ENCODE measurements around the gene PSME3IP1. TPM values are rescaled to one million over a fixed set of nuclear protein-coding genes. Genes with fewer than 3 reads are reported as not detected.

The PSME3IP1 gene
- total RNA-seq, 5 donors from 2014 or later (not counting 1 experiment from before 2014, with no cell fraction given) = 132 to 145 (median 144) TPM

DNA sequence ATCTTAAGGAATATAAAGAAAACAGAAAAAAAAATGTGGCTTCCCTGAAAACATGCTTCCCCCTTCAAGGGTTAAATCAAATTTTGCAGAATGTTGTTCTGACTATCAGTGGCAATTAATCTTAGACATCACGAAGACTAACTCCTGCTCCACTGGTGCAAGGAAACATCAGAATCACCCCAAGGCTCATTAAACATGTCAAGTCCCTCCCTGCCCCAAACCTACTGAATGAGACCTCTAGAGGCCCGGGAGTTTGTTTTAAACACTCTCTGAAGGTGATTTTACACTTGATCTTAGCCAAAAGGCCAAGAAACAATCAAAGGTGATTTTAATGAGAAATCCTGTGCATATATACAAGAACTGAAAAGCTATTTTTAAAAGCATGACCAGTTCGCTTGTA lies 18.3 kb downstream of the PSME3IP1 start:
- Histone ChIP-seq H3K4me1 (ENCODE audit: control insufficient read depth in 1 of 2, extremely low read depth in 1 of 2, insufficient read depth in 2 of 2, low read length in 2 of 2) (no peaks in the 10 kb centered on the region), H3K9me3 (no peaks in the 10 kb centered on the region), H3K27ac (ENCODE audit: low read length) (no peak overlapping the region), H3K27me3 (replicated peaks in 1 of 2; ENCODE audit: control insufficient read depth in 2 of 2, extremely low read depth in 1 of 2, insufficient read depth in 2 of 2, low read length in 1 of 2) (no peaks in the 10 kb centered on the region), H3K4me3 (ENCODE audit: control insufficient read depth in 1 of 2, extremely low read depth in 1 of 2, low read length in 1 of 2) (no peak overlapping the region), H3K36me3 (ENCODE audit: control insufficient read depth in 2 of 2, extremely low read depth in 1 of 2, insufficient read depth in 1 of 2, low read length in 1 of 2) (peaks cover 11 to 68% of the 10 kb centered on the region in 2 donors)
- ATAC-seq (replicated peaks in 1 of 4) (no peak), DNase-seq (no peak)
- no peaks in the 10 kb centered on the region for H3K9me3 Mint-ChIP-seq
- H3K36me3 Mint-ChIP-seq = peaks cover 53% of the 10 kb centered on the region
- no CpG with 5 or more reads among the region's 3 CpGs for WGBS (ENCODE audit: insufficient coverage)
- peaks cover 12 to 13% (median 12%) of the 10 kb centered on the region in 3 donors for H3K4me1 Mint-ChIP-seq
- H3K4me3 Mint-ChIP-seq = no peak overlapping the region
- ChIA-PET POLR2A (interaction anchor here in 1 of 2 donors (0.7 kb wide), 1 partner anchor 860 kb away, joined by 3 read pairs; no protein-coding TSS in a partner anchor), CTCF (interaction anchor here in 1 of 2 donors (0.6 to 1.0 kb wide), 2 partner anchors 84 to 559 kb away, joined by 3 read pairs; partner anchors contain the start of gene MT2A)
- H3K27me3 Mint-ChIP-seq = no peaks in the 10 kb centered on the region
- peak overlapping the region in 1 of 2 donors; percentile 4 for H3K27ac Mint-ChIP-seq

GRCh38 chr16:57166951-57167350 lies 18.9 kb downstream of the PSME3IP1 start:
- H3K4me1 ChIP-seq (ENCODE audit: control insufficient read depth in 1 of 2, extremely low read depth in 1 of 2, insufficient read depth in 2 of 2, low read length in 2 of 2) = no peaks in the 10 kb centered on the region

GRCh38 chr16:57166451-57166850 lies 19.4 kb downstream of the PSME3IP1 start:
- DNase-seq (no peak), ATAC-seq (replicated peaks in 1 of 4) (no peak)
- Mint-ChIP-seq H3K27me3 (no peaks in the 10 kb centered on the region), H3K36me3 (peaks cover 45% of the 10 kb centered on the region), H3K27ac (no peak overlapping the region), H3K9me3 (no peaks in the 10 kb centered on the region), H3K4me1 (peaks cover 12 to 13% (median 12%) of the 10 kb centered on the region in 3 donors), H3K4me3 (no peak overlapping the region)
- Histone ChIP-seq H3K4me1 (ENCODE audit: control insufficient read depth in 1 of 2, extremely low read depth in 1 of 2, insufficient read depth in 2 of 2, low read length in 2 of 2) (no peaks in the 10 kb centered on the region), H3K36me3 (ENCODE audit: control insufficient read depth in 2 of 2, extremely low read depth in 1 of 2, insufficient read depth in 1 of 2, low read length in 1 of 2) (peaks cover 5 to 66% of the 10 kb centered on the region in 2 donors), H3K4me3 (ENCODE audit: control insufficient read depth in 1 of 2, extremely low read depth in 1 of 2, low read length in 1 of 2) (no peak overlapping the region), H3K27ac (ENCODE audit: low read length) (no peak overlapping the region), H3K27me3 (replicated peaks in 1 of 2; ENCODE audit: control insufficient read depth in 2 of 2, extremely low read depth in 1 of 2, insufficient read depth in 2 of 2, low read length in 1 of 2) (no peaks in the 10 kb centered on the region), H3K9me3 (no peaks in the 10 kb centered on the region)
- CTCF ChIA-PET = interaction anchor here in 1 of 2 donors (0.8 to 1.0 kb wide), 2 partner anchors 19 to 202 kb away, joined by 3 to 4 read pairs; partner anchors contain the start of genes PSME3IP1 and RSPRY1
- POLR2A ChIA-PET = no interaction called here

More at GRCh38 chr16:57166951-57167350, 18.9 kb downstream of the PSME3IP1 start:
- Histone ChIP-seq H3K36me3 (ENCODE audit: control insufficient read depth in 2 of 2, extremely low read depth in 1 of 2, insufficient read depth in 1 of 2, low read length in 1 of 2) (peaks cover 8 to 68% of the 10 kb centered on the region in 2 donors), H3K4me3 (ENCODE audit: control insufficient read depth in 1 of 2, extremely low read depth in 1 of 2, low read length in 1 of 2) (no peak overlapping the region), H3K27ac (ENCODE audit: low read length) (no peak overlapping the region), H3K27me3 (replicated peaks in 1 of 2; ENCODE audit: control insufficient read depth in 2 of 2, extremely low read depth in 1 of 2, insufficient read depth in 2 of 2, low read length in 1 of 2) (no peaks in the 10 kb centered on the region), H3K9me3 (no peaks in the 10 kb centered on the region)
- H3K27ac Mint-ChIP-seq = peak overlapping the region in 1 of 2 donors; percentile 4
- CTCF ChIA-PET = interaction anchor here in 1 of 2 donors (0.8 to 1.0 kb wide), 2 partner anchors 19 to 203 kb away, joined by 3 to 4 read pairs; partner anchors contain the start of genes PSME3IP1 and RSPRY1
- H3K4me1 Mint-ChIP-seq = peaks cover 12 to 13% (median 12%) of the 10 kb centered on the region in 3 donors
- WGBS (ENCODE audit: insufficient coverage) = 92% methylated on average over 4 of the region's 7 CpGs
- ATAC-seq (replicated peaks in 1 of 4) (no peak), DNase-seq (no peak)
- H3K27me3 Mint-ChIP-seq = no peaks in the 10 kb centered on the region
- POLR2A ChIA-PET = no interaction called here
- peaks cover 50% of the 10 kb centered on the region for H3K36me3 Mint-ChIP-seq
- H3K9me3 Mint-ChIP-seq = no peaks in the 10 kb centered on the region
- H3K4me3 Mint-ChIP-seq = no peak overlapping the region

DNA sequence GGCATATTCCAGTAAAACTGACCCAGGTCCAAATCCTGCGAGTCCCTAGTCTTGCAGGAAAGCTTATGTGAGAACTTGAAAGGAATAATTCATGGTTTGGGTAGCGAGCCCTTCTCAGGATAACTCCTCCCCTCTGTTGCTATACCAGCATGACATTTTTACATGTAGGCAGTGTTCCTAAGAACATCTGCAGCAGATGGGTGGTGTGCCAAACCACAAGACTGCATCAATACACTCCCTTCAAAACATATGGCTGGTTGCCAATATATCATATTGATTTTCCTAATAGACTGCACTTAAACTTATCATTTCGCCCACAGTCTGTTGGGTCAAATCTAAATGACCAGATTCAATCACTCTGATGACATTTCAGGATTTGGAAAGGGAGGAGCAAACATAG lies 19.9 kb downstream of the PSME3IP1 start:
- Histone ChIP-seq H3K4me3 (ENCODE audit: control insufficient read depth in 1 of 2, extremely low read depth in 1 of 2, low read length in 1 of 2) (no peak overlapping the region), H3K9me3 (no peaks in the 10 kb centered on the region), H3K36me3 (ENCODE audit: control insufficient read depth in 2 of 2, extremely low read depth in 1 of 2, insufficient read depth in 1 of 2, low read length in 1 of 2) (peaks cover 2 to 62% of the 10 kb centered on the region in 2 donors), H3K27me3 (replicated peaks in 1 of 2; ENCODE audit: control insufficient read depth in 2 of 2, extremely low read depth in 1 of 2, insufficient read depth in 2 of 2, low read length in 1 of 2) (no peaks in the 10 kb centered on the region), H3K4me1 (ENCODE audit: control insufficient read depth in 1 of 2, extremely low read depth in 1 of 2, insufficient read depth in 2 of 2, low read length in 2 of 2) (peaks cover 0 to under 1% of the 10 kb centered on the region in 2 experiments), H3K27ac (ENCODE audit: low read length) (no peak overlapping the region)
- no peaks in the 10 kb centered on the region for H3K27me3 Mint-ChIP-seq
- ChIA-PET CTCF (no interaction called here), POLR2A (no interaction called here)
- H3K9me3 Mint-ChIP-seq = no peaks in the 10 kb centered on the region
- H3K36me3 Mint-ChIP-seq = peaks cover 43% of the 10 kb centered on the region
- DNase-seq = no peak
- WGBS (ENCODE audit: insufficient coverage) = no CpG with 5 or more reads among the region's 3 CpGs
- peaks cover 12 to 13% (median 12%) of the 10 kb centered on the region in 3 donors for H3K4me1 Mint-ChIP-seq
- no peak for ATAC-seq (replicated peaks in 1 of 4)
- H3K27ac Mint-ChIP-seq = no peak overlapping the region
- no peak overlapping the region for H3K4me3 Mint-ChIP-seq

DNA sequence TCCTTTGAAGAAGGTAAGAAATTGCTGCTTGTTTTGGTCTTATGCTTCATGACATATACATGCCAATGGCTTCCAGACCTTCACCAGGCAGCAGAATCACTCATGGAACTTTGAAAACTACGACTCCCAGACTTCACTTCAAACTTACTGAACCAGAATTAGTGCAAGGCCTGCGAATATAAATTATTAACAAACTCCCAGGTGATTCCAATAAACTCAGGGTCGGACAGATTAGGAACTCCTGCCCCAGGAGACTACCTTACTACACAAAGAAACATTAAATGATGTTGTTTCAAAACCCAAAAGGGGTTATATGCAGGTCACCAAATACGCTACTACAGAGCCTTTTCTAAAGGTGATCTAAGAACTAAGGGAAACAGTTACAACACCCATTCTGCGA lies 20.4 kb downstream of the PSME3IP1 start:
- ChIA-PET CTCF (no interaction called here), POLR2A (interaction anchor here in 1 of 2 donors (0.6 kb wide), 1 partner anchor 12 kb away, joined by 4 read pairs; no protein-coding TSS in a partner anchor)
- H3K36me3 ChIP-seq (ENCODE audit: control insufficient read depth in 2 of 2, extremely low read depth in 1 of 2, insufficient read depth in 1 of 2, low read length in 1 of 2) = peaks cover under 1 to 63% of the 10 kb centered on the region in 2 donors
- DNase-seq (no peak), ATAC-seq (replicated peaks in 1 of 4) (no peak)
- Mint-ChIP-seq H3K27ac (no peak overlapping the region), H3K36me3 (peaks cover 43% of the 10 kb centered on the region), H3K9me3 (no peaks in the 10 kb centered on the region), H3K27me3 (no peaks in the 10 kb centered on the region), H3K4me3 (no peak overlapping the region), H3K4me1 (peaks cover 14 to 17% (median 15%) of the 10 kb centered on the region in 3 donors)
- WGBS (ENCODE audit: insufficient coverage) = 90% methylated on average over 3 of the region's 5 CpGs
- no peak overlapping the region for H3K27ac ChIP-seq (ENCODE audit: low read length)
- no peaks in the 10 kb centered on the region for H3K9me3 ChIP-seq
- H3K4me1 ChIP-seq (ENCODE audit: control insufficient read depth in 1 of 2, extremely low read depth in 1 of 2, insufficient read depth in 2 of 2, low read length in 2 of 2) = peaks cover 0 to 2% of the 10 kb centered on the region in 2 experiments
- H3K27me3 ChIP-seq (replicated peaks in 1 of 2; ENCODE audit: control insufficient read depth in 2 of 2, extremely low read depth in 1 of 2, insufficient read depth in 2 of 2, low read length in 1 of 2) = no peaks in the 10 kb centered on the region
- no peak overlapping the region for H3K4me3 ChIP-seq (ENCODE audit: control insufficient read depth in 1 of 2, extremely low read depth in 1 of 2, low read length in 1 of 2)

DNA sequence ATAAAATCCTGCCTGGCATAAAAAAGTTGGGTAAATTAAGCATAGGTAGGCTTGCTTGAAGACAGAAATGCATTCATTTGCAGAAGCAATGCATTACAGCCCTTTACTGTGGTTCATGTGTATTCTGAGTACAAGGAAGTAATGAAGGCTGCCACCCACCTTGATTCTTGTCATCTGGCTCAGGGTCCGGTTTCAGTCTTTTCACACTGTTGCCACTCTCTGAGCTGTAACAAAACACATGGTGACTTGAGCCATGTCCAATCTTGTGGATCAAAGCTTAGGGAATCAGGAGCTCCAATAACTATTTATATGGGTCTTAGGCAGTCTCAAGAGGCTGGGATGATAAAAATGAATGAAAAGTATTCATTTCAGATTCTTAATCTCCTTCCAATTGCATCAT lies 22.0 kb downstream of the PSME3IP1 start:
- ChIA-PET CTCF (no interaction called here), POLR2A (no interaction called here)
- Histone ChIP-seq H3K4me1 (ENCODE audit: control insufficient read depth in 1 of 2, extremely low read depth in 1 of 2, insufficient read depth in 2 of 2, low read length in 2 of 2) (peaks cover 0 to 2% of the 10 kb centered on the region in 2 experiments), H3K27ac (ENCODE audit: low read length) (no peak overlapping the region), H3K27me3 (replicated peaks in 1 of 2; ENCODE audit: control insufficient read depth in 2 of 2, extremely low read depth in 1 of 2, insufficient read depth in 2 of 2, low read length in 1 of 2) (no peaks in the 10 kb centered on the region), H3K9me3 (no peaks in the 10 kb centered on the region), H3K4me3 (ENCODE audit: control insufficient read depth in 1 of 2, extremely low read depth in 1 of 2, low read length in 1 of 2) (no peak overlapping the region), H3K36me3 (ENCODE audit: control insufficient read depth in 2 of 2, extremely low read depth in 1 of 2, insufficient read depth in 1 of 2, low read length in 1 of 2) (peaks cover 0 to 58% of the 10 kb centered on the region in 2 donors)
- no peaks in the 10 kb centered on the region for H3K9me3 Mint-ChIP-seq
- no peak overlapping the region for H3K4me3 Mint-ChIP-seq
- H3K4me1 Mint-ChIP-seq = peaks cover 14 to 26% (median 15%) of the 10 kb centered on the region in 3 donors
- DNase-seq (no peak), ATAC-seq (replicated peaks in 1 of 4) (no peak)
- WGBS (ENCODE audit: insufficient coverage) = 50% methylated on average over 1 of the region's 1 CpG
- no peak overlapping the region for H3K27ac Mint-ChIP-seq
- H3K27me3 Mint-ChIP-seq = no peaks in the 10 kb centered on the region
- H3K36me3 Mint-ChIP-seq = peaks cover 52% of the 10 kb centered on the region
